Measurements from ENCODE around the gene PLCXD1.
"Not testable (repeated sequence)": the region's sequence is repeated elsewhere in the genome, so short reads cannot be mapped to it uniquely, and the experiment has no call there.

PLCXD1 gene

GRCh38 chrX:349702-350101 lies 68.5 kb downstream of the PLCXD1 start:
- no peak for DNase-seq (ENCODE audit: low spot score)

- no peak for DNase-seq (ENCODE audit: low spot score)
These were observed 69.0 kb downstream of the PLCXD1 start for GRCh38 chrX:350148-350533.

DNA sequence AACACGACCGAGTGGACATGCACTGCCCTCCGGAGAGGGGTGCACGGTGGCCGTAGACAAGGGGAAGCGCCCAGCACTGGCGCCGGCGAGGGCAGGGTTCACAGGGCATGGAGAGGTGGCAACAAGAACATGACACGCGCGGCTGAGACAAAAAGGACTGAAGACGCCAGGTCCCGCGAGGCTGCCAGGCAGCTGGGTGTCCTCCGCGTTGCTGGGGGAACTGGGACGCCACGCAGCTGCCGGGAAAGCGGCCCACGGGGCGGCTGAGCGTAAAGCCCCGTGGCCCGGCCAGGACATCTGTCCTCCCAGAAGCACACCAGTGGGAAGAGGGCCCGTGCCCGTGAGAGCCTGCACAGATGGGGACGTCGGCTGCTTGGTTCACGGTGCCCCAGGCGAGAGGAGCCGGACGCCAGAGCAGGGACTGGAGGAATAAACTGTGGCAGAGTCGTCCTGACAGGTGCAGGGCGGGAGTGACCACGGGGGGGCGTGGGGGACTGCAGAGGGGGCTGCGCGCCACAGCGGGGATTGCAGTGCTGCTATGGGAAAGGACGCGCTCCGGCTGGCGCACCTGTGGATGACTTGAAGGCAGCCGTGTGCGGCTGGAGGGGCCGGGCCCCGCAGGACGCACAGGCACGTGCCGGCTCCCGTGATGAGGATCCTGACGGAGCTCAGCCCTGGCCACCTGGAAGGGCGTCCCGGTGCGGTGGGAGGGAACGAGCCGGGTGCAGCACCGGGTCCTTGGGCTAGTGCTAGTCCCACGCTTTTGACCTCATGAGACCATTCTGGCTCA lies 69.5 kb downstream of the PLCXD1 start:
- DNase-seq (ENCODE audit: low spot score): no peak

DNA sequence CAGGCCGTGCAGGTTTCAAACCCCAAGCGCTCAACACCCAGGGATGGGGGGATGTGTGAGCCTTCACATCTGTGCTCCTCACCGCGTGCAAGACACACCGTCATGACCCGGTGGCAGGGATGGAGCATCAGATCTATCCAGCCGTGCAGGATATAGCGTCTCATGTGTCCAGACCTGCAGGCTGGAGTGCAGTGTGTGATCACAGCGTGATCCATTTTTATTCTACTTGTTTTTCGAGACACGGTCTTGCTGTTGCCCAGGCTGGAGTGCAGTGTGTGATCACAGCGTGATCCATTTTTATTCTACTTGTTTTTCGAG lies 70.1 kb downstream of the PLCXD1 start:
- DNase-seq (ENCODE audit: low spot score): not testable (repeated sequence)

- DNase-seq (ENCODE audit: low spot score): no peak
These were observed 70.6 kb downstream of the PLCXD1 start for GRCh38 chrX:351736-352135.

DNA sequence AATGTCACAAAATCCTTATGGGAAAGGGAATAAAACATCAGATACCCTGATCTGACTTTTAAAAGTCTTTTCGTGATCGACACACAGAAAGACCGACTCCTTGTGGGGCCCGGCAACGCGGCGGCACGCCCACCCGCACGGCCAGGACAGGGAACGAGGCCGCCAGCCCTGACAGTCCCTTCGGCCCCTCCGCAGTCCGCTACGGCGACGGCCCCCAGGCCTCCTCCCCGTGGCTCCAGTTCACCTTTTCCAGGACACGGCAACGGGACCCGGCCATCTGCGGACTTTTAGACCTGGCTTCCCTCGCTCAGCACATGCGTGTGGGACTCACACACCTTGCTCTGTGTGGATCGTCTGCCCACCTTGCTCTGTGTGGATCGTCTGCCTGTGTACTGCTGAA lies 71.0 kb downstream of the PLCXD1 start:
- DNase-seq (ENCODE audit: low spot score): no peak

GRCh38 chrX:352582-353314 lies 71.6 kb downstream of the PLCXD1 start:
- no peak for DNase-seq (ENCODE audit: low spot score)

All from SK-N-DZ (cell line).